ENCODE data around the gene PNCK.

PNCK gene

GRCh38 chrX:153626863-153627674, 46.5 kb downstream of the PNCK start:
- no peak for DNase-seq (ENCODE audit: low spot score)

- DNase-seq (ENCODE audit: low spot score) = no peak
Observed at GRCh38 chrX:153626025-153626633, 47.5 kb downstream of the PNCK start.

- DNase-seq (ENCODE audit: low spot score) = no peak
Observed at GRCh38 chrX:153625271-153626024, 48.2 kb downstream of the PNCK start.

GRCh38 chrX:153624196-153625091, 49.2 kb downstream of the PNCK start:
- no peak for DNase-seq (ENCODE audit: low spot score)

- DNase-seq (ENCODE audit: low spot score) = no peak
Observed at GRCh38 chrX:153623310-153624029, 50.1 kb downstream of the PNCK start.

GRCh38 chrX:153622661-153623309, 50.8 kb downstream of the PNCK start:
- no peak for DNase-seq (ENCODE audit: low spot score)

GRCh38 chrX:153621949-153622598, 51.5 kb downstream of the PNCK start:
- no peak for DNase-seq (ENCODE audit: low spot score)

GRCh38 chrX:153620576-153620975, 53.0 kb downstream of the PNCK start:
- no peak for DNase-seq (ENCODE audit: low spot score)

Measured in NAMALWA (cell line).